ENCODE data around the gene ZNF865. TPM values are rescaled to one million over a fixed set of nuclear protein-coding genes. Genes with fewer than 3 reads are reported as not detected.
A peak's percentile ranks its signal among the peaks of the same experiment; 100 is the strongest.

Gene ZNF865
- total RNA-seq, 2 donors from 2014 or later = 11.2 to 11.4 TPM

DNA sequence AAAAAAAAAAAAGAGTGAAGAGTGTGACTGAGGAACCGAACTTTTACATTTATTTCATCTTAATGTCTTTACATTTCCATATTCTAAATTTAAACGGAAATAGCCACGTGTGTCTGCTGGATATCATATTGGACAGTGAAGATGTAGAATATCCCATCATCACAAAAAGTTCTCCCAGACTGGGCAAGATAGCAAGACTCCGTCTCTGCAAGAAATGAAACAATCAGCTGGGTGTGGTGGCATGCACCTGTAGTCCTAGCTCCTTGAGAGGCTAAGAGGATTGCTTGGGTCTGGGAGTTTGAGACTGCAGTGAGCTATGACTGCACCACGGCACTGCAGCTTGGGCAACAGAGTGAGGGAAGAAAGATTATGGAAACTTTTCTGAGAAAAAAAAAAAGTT lies 28.7 kb upstream of the ZNF865 start:
- no peaks in the 10 kb centered on the region for H3K9me3 ChIP-seq
- H3K27me3 ChIP-seq = no peaks in the 10 kb centered on the region
- no peak overlapping the region for H3K4me3 ChIP-seq
- DNase-seq (ENCODE audit: low spot score) = no peak
- H3K4me1 ChIP-seq = peaks cover 0 to 8% of the 10 kb centered on the region in 2 donors
- peaks cover 10% of the 10 kb centered on the region for H3K36me3 ChIP-seq
- H3K27ac ChIP-seq = no peak overlapping the region
- TF ChIP-seq CTCF (IDR thresholded peaks at IDR 0.05) = no peak

DNA sequence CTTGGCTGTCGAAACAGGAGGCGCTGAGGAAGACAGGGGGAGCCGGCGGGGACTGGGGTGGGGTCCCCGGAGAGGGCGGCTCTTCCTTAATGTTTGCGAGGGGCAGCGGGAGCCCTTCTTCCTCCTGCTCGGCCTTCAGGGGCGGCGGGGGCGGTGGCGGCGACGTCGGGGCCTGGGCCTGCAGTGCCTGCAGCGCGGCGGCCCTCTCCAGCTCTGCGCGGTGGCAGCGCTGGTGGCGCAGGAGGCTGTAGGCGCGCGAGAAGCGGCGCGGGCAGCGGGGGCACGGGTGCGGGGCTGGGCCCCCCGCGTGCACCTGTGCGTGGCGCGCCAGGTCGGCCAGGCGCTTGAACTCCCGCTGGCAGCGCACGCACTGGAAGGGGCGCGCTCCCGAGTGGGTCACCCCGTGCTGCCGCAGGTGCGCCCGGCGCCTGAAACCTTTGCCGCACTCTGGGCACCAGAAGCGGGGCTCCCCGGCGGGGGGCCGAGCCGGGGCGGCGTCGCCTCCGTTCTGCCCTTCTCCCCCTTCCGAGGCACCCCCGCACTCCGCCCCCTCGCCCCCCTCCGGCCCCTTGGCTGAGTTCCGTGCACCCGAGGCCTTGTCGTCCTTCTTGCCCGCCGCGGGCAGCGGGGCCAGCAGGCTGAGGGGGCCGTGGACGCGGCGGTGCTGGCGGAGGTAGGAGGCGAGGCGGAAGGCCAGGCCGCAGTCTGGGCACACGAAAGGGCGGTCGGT lies 27.3 kb upstream of the ZNF865 start:
- DNase-seq (ENCODE audit: low spot score) = no peak
- TF ChIP-seq CTCF (IDR thresholded peaks at IDR 0.05) = no peak

DNA sequence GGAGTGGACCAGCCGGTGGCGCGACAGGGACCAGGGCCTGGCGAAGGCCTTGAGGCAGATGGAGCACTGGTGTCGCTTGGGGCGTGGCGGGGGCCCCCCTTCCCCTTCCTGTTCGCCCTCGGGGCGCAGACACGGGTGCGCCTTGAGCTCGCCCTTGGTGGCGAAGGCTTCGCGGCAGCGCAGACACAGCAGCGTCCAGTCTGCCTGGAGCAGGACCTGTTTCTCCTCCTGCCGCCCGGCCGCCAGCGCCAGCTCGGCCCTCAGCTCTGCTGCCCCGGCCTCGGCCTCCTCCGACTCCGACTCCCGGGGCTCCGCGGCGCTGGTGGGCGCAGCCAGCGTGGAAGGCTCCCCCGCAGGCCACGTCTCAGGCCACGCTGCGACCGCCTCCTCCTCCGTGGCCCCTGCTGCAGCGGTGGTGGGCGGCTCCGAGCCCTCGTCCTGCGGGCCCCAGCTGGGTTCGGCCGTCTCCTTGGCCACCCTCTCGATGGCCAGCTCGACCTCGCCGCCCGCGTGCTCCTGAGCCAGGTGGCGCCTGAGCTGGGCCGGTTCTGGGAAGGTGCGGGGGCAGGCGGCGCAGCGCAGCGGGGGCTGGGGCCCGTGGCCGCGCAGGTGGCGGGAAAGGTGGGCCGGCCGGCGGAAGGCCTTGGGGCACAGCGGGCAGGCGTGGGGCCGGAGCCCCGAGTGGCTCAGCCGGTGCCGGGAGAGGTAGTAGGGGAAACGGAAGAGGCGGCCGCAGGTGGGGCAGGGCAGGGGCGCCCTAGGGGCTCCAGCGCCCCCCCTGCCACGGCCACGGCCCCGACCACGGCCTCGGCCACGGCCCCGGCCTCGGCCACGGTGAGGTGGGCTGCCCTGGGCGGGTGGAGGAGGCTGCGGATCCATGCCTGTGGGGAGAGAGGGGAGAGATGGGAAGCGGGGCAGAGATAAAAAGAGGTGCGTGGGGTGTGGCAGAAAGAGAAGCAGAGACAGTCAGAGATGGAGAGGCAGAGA lies 26.4 kb upstream of the ZNF865 start:
- peaks cover 10% of the 10 kb centered on the region for H3K36me3 ChIP-seq
- H3K27me3 ChIP-seq = no peaks in the 10 kb centered on the region
- H3K9me3 ChIP-seq = no peaks in the 10 kb centered on the region
- peaks cover 0 to 12% of the 10 kb centered on the region in 2 donors for H3K4me1 ChIP-seq
- H3K27ac ChIP-seq = peak overlapping the region in 1 of 2 donors; percentile 97
- TF ChIP-seq CTCF (IDR thresholded peaks at IDR 0.05) = no peak
- DNase-seq (ENCODE audit: low spot score) = no peak
- H3K4me3 ChIP-seq = peak overlapping the region; percentile 83 to 96

More for the DNA sequence above, 27.3 kb upstream of the ZNF865 start:
- Histone ChIP-seq H3K27ac (no peak overlapping the region), H3K4me1 (peaks cover 0 to 12% of the 10 kb centered on the region in 2 donors), H3K4me3 (no peak overlapping the region), H3K36me3 (peaks cover 10% of the 10 kb centered on the region), H3K9me3 (no peaks in the 10 kb centered on the region), H3K27me3 (no peaks in the 10 kb centered on the region)

- Histone ChIP-seq H3K36me3 (peaks cover 10% of the 10 kb centered on the region), H3K4me3 (peak overlapping the region; percentile 83 to 96), H3K4me1 (peaks cover 0 to 12% of the 10 kb centered on the region in 2 donors), H3K9me3 (no peaks in the 10 kb centered on the region), H3K27ac (peak overlapping the region; percentile 91 to 97), H3K27me3 (no peaks in the 10 kb centered on the region)
- DNase-seq (ENCODE audit: low spot score) = no peak
- no peak for TF ChIP-seq CTCF (IDR thresholded peaks at IDR 0.05)
Observed at GRCh38 chr19:55579766-55580621, 25.5 kb upstream of the ZNF865 start.

GRCh38 chr19:55580628-55581144 lies 24.8 kb upstream of the ZNF865 start, which contains the start of gene ZNF579:
ZNF579 (minus strand) TSS chr19:55580848; CDS start chr19:55579639, 1,209 bp downstream.
- Histone ChIP-seq H3K4me3 (peak within 1 kb of the TSS; percentile 83 to 96), H3K27me3 (no peaks in the 10 kb centered on the region), H3K27ac (peak within 1 kb of the TSS; percentile 91 to 97), H3K9me3 (no peaks in the 10 kb centered on the region), H3K4me1 (peaks cover 0 to 16% of the 10 kb centered on the region in 2 donors), H3K36me3 (peaks cover 10% of the 10 kb centered on the region)
- TF ChIP-seq CTCF (IDR thresholded peaks at IDR 0.05) = no peak
- peak; percentile 82 for DNase-seq (ENCODE audit: low spot score)
